D721Med (cell line): ENCODE results near the gene KIF1A.

ENCODE experiments used
- DNase-seq: peaks from one replicate; pipeline ENCODE4 v3.0.0; 2011; ENCODE audit warnings: low spot score; ENCODE audit not compliant: insufficient read length
- FAIRE-seq: peaks from 2 replicates; lab custom pipeline; 2011; peaks lifted over from hg19 to GRCh38; lab: Jason Lieb, UNC
- CTCF ChIP-seq: IDR thresholded peaks from 2 replicates; pipeline ENCODE4 v1.5.1; 2012; ENCODE audit warnings: mild to moderate bottlenecking, control low read depth; ENCODE audit not compliant: insufficient read depth; ENCODE audit errors: missing control alignments

The KIF1A gene

GRCh38 chr2:240711701-240712100 is 108.3 kb downstream of the KIF1A start:
- TF ChIP-seq CTCF = no peak
- FAIRE-seq (no peak), DNase-seq (no peak)

DNA sequence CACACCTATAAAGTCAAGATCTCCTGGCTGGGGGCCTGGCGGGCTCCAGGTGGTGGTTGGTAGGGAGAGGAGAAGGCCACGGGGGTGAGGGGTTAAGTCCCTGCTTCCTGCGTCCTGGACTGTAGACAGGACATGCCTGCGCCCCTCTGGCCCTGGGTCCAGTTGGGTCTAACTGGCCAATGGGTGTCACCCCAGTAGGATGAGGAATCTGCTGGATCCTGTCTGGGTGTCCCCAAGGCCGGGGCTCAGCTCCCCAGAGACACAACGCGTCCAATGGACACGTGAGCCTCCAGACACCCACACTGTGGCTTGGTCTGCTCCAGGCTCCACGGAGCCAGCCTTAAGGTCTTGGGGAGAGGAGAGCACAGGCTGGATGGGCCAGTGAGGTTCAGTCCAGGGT is 108.7 kb downstream of the KIF1A start:
- no peak for TF ChIP-seq CTCF
- DNase-seq (no peak), FAIRE-seq (no peak)

GRCh38 chr2:240708457-240708856 is 111.6 kb downstream of the KIF1A start:
- no peak for DNase-seq
- no peak for TF ChIP-seq CTCF
- no peak for FAIRE-seq

DNA sequence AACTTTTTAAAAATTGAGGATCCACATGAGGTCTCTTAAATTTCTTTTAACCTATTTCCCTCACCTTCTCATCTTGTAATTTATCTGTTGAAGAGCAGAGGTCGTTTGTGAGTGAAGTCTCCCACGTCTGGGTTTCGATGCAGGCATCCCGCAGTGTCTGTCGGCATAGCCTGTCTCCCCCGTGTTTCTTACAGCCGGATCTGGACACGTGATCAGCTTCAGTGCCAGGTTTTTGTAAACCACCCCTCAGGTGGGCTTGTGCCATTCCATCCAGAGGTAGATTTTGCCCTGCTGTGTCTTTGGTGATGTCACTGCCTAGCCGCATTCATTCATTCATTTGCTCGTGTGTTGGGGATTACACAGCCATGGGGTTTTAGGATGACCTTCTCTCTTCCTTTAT is 112.2 kb downstream of the KIF1A start:
- FAIRE-seq = no peak
- TF ChIP-seq CTCF = no peak
- DNase-seq = no peak

GRCh38 chr2:240707043-240707756 is 112.8 kb downstream of the KIF1A start:
- DNase-seq (no peak), FAIRE-seq (no peak)
- TF ChIP-seq CTCF = no peak

DNA sequence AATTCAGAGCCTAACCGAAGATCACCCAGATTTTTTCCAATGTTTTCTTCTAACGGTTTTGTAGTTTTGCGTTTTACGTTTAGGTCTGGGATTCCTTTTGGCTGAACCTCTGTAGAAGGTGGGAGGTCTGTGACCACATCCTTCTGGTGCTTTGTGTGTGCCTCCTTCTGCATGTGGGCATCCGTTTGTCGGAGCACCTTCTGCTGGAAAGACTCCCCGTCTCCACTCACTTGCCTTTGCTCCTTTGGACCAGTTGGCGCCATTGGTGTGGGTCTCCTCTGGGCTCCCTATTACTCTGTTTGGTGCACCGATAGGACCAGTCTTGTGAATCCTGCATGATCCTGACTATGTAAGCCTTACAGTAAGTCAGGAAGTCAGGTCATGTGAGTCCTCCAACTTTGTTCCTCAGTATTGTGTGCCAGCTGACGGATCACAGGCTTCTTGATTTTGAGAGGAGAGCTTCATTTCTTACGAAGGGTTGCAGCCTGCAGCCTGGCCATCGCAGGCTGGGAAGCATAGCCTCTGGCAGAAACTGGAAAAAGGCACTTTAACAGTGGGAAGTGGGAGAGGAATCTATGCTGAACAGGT is 114.7 kb downstream of the KIF1A start:
- FAIRE-seq (no peak), DNase-seq (no peak)
- TF ChIP-seq CTCF = no peak

- TF ChIP-seq CTCF = no peak
- no peak for FAIRE-seq
Observed at GRCh38 chr2:240704651-240705050, 115.4 kb downstream of the KIF1A start.

More at GRCh38 chr2:240704651-240705050, 115.4 kb downstream of the KIF1A start:
- no peak for DNase-seq
